Activated T-helper 1 cell treated with anti-CD3 and anti-CD28 coated beads, Interleukin-12 subunit alpha, Interleukin-12 subunit beta, Interleukin-2, Interleukin-4 antibody, amounts not matched to agents 30 ng/mL and 10 ng/mL and 1 ng/mL, durations not matched to agents 14 hours and 24 hours and 36 hours (primary cell): Measurements from ENCODE around the gene NLK. TPM values are rescaled to one million over a fixed set of nuclear protein-coding genes. Genes with fewer than 3 reads are reported as not detected.
A peak's percentile ranks its signal among the peaks of the same experiment; 100 is the strongest.
"Not testable (repeated sequence)": the region's sequence is repeated elsewhere in the genome, so short reads cannot be mapped to it uniquely, and the experiment has no call there.

Source experiments
- DNase-seq: peaks from one replicate; pipeline ENCODE4 v3.0.0; 2021; ENCODE audit warnings: low spot score
- H3K27ac Mint-ChIP-seq: one replicate; pipeline ENCODE4 v1.8.0; 2021; ENCODE audit warnings: mild to moderate bottlenecking, mixed read lengths
- H3K27me3 Mint-ChIP-seq: one replicate; pipeline ENCODE4 v1.8.0; 2022; ENCODE audit warnings: mild to moderate bottlenecking, moderate library complexity, mixed read lengths; ENCODE audit not compliant: insufficient read depth
- H3K36me3 Mint-ChIP-seq: one replicate; pipeline ENCODE4 v1.8.0; 2021; ENCODE audit warnings: low read depth, mixed read lengths
- H3K4me1 Mint-ChIP-seq: one replicate; pipeline ENCODE4 v1.8.0; 2021; ENCODE audit warnings: low read depth, mixed read lengths
- H3K4me3 Mint-ChIP-seq: one replicate; pipeline ENCODE4 v1.8.0; 2021; ENCODE audit warnings: mild to moderate bottlenecking, moderate library complexity, mixed read lengths
- H3K9me3 Mint-ChIP-seq: one replicate; pipeline ENCODE4 v1.8.0; 2021; ENCODE audit warnings: mixed read lengths
- intact Hi-C: fragments of 100-400 bp; cut with micrococcal nuclease; formaldehyde crosslinking; loops from one replicate; pipeline ENCODE4 v1.15.1; 2024
- total RNA-seq: library from RNA; stranded (reverse); gene quantifications from 2 replicates; pipeline ENCODE4 v1.2.3, GENCODE V29; 2022

NLK gene
- total RNA-seq, 1 donor from 2014 or later: 13.6 TPM

DNA sequence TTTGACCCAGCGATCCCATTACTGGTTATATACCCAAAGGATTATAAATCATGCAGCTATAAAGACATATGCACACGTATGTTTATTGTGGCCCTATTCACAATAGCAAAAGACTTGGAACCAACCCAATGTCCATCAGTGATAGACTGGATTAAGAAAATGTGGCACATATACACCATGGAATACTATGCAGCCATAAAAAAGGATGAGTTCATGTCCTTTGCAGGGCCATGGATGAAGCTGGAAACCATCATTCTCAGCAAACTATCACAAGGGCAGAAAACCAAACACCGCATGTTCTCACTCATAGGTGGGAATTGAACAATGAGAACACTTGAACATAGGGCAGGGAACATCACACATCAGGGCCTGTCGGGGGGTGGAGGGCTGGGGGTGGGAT is 112.9 kb downstream of the NLK start:
- DNase-seq, H3K27me3 Mint-ChIP-seq, H3K27ac Mint-ChIP-seq, H3K4me3 Mint-ChIP-seq, H3K9me3 Mint-ChIP-seq, H3K4me1 Mint-ChIP-seq, H3K36me3 Mint-ChIP-seq, intact Hi-C loops: not testable (repeated sequence)

DNA sequence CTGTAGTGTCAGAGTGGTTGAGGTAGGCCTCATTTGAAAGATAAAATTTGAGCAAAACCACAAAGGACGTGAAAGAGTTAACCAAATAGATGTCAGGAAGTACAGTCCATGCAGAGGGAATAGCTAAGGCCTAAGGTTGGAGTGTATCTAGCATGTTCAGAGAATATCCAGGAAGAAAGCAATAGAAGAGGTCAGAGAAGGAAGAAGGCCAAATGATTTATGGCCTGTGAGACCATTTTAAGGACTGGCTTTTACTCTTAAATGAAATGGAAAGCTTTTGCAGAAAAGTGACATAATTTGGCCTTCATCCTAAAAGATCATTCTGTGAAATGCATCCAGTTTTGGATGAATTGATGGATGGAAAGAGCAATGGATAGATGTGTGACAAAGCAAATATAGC is 116.5 kb downstream of the NLK start:
- intact Hi-C loops: no loop called here
- peaks cover 3% of the 10 kb centered on the region for H3K36me3 Mint-ChIP-seq
- no peak for DNase-seq
- H3K4me1 Mint-ChIP-seq: no peaks in the 10 kb centered on the region
- no peak overlapping the region for H3K27ac Mint-ChIP-seq
- H3K27me3 Mint-ChIP-seq: no peaks in the 10 kb centered on the region
- H3K4me3 Mint-ChIP-seq: no peak overlapping the region
- no peaks in the 10 kb centered on the region for H3K9me3 Mint-ChIP-seq

DNA sequence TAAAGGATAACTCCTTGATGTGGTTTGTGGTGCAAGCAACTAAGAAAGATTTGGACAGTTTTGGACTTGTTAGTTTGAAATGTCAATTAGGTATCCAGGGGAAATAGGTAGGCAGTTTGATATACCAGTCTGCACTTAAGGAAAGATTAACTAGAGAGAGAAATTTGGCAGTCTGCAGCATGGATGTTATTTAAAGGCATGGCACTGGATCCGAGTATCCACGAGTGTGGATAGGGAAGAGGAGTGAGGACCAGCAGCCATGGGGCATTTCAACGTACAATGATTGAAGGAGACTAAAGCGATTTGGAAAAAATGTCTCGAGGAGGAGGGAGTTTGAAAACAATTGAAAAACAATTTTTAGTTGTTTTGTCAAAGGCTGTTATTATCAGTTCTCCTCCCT is 117.4 kb downstream of the NLK start:
- Mint-ChIP-seq H3K4me1 (no peaks in the 10 kb centered on the region), H3K27me3 (no peaks in the 10 kb centered on the region), H3K36me3 (peaks cover 3% of the 10 kb centered on the region)

DNA sequence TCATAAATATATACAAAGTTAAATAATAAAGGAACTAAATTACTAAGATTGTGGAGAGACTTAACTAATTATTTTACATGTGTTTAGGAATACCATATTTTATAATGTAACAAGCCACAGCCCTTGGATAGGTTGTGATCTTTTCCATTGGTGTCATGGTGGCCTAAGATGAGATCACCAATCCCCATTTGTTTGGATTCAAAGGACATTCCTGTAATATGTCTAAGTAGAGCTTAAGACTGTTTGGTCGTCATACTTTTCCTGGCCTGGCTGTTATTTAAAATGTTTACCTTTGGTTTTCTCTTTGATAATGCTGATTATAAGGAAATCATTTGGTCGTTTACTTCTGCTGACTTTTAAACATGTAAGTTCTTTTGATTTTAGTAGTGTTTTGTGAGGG is 118.1 kb downstream of the NLK start:
- Mint-ChIP-seq H3K27ac (no peak overlapping the region), H3K4me3 (no peak overlapping the region), H3K9me3 (no peaks in the 10 kb centered on the region), H3K36me3 (peaks cover 3% of the 10 kb centered on the region), H3K27me3 (no peaks in the 10 kb centered on the region), H3K4me1 (no peaks in the 10 kb centered on the region)
- intact Hi-C loops: no loop called here
- DNase-seq: no peak

More for the DNA sequence above, 117.4 kb downstream of the NLK start:
- no peak overlapping the region for H3K4me3 Mint-ChIP-seq
- H3K9me3 Mint-ChIP-seq: no peaks in the 10 kb centered on the region
- no peak overlapping the region for H3K27ac Mint-ChIP-seq
- intact Hi-C loops: no loop called here
- DNase-seq: no peak

DNA sequence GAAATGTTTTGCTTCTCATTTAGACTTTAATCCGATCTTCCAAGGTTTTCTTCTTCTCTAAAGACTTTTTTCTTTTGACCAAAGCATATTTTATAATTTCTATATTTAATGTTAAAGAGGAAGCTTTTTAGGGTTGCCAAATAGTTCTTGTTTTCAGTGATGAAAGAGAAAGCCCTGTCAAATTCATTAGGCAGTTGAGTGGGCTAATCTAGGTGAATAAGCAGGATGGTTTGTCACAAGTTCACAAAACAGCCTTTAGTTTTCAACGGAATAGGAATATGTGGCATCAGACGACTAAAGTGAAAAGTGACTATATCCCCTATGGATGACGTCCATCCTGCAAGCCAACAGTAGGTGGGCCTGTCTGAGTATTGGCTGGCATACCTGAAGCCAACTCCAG is 118.8 kb downstream of the NLK start:
- no peaks in the 10 kb centered on the region for H3K4me1 Mint-ChIP-seq
- no peak for DNase-seq
- H3K4me3 Mint-ChIP-seq: no peak overlapping the region
- H3K27me3 Mint-ChIP-seq: no peaks in the 10 kb centered on the region
- H3K9me3 Mint-ChIP-seq: no peaks in the 10 kb centered on the region
- H3K36me3 Mint-ChIP-seq: peaks cover 3% of the 10 kb centered on the region
- no peak overlapping the region for H3K27ac Mint-ChIP-seq
- intact Hi-C loops: no loop called here

DNA sequence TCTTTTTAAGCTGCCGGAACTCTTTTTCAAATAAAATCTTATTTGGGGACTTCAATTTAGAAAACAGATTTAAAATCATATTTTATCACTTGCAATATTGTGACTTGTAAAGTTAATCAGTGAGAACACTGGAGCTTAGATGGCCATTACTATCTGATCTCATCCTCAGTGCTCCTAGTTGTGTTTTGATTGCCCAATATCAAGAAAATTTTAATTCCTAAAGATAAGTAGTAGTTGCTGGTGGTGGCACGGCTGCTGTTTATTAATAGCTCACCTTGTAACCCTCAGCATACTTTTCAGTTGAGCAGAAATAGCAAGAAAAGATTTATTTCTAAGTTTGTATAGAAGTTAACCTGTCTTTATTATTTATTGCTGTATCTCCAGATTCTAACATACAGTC is 124.0 kb downstream of the NLK start:
- H3K27ac Mint-ChIP-seq: no peak overlapping the region
- no peak for DNase-seq
- H3K9me3 Mint-ChIP-seq: no peaks in the 10 kb centered on the region
- peaks cover 15% of the 10 kb centered on the region for H3K36me3 Mint-ChIP-seq
- no peaks in the 10 kb centered on the region for H3K27me3 Mint-ChIP-seq
- intact Hi-C loops: no loop called here
- H3K4me1 Mint-ChIP-seq: no peaks in the 10 kb centered on the region
- no peak overlapping the region for H3K4me3 Mint-ChIP-seq

DNA sequence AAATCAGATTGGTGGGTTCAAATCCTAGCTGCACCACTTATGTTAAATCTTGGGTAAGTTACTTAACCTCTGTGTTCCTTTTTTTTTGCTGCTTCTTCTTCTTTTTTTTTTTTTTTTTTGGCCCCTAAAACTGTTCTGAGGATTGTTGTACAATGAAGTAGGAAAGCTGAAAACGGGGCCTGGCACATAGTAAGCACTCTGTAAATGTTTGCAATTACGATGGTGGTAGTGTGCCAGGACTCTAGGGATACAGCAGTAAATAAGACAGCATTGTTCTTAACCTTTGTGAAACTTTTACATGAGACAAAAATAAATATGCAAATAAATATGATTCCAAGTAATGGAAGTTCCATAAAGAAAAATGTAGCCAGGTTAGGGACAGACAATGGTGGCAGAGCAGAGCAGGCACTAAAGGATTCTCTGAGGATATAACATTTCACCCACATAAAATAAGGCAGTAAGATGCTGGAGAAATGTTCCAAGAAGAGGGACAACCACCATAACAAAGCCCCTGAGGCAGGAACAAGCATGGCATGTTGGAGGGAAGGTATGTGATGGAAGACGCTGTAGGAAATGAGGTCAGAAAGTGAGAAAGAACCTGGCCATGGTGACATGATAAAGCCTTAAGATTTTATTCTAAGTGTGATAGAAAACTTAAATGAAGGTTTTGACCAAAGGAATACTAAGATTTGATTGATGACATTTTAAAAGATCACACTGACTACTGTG is 127.3 kb downstream of the NLK start:
- Mint-ChIP-seq H3K4me3 (no peak overlapping the region), H3K9me3 (no peaks in the 10 kb centered on the region), H3K36me3 (peaks cover 19% of the 10 kb centered on the region), H3K4me1 (peaks cover 19% of the 10 kb centered on the region), H3K27me3 (no peaks in the 10 kb centered on the region), H3K27ac (no peak overlapping the region)
- DNase-seq: no peak
- intact Hi-C loops: loop anchor here (5.0 kb wide), 1 partner anchor 127 kb away; the partner anchor contains the start of gene NLK

DNA sequence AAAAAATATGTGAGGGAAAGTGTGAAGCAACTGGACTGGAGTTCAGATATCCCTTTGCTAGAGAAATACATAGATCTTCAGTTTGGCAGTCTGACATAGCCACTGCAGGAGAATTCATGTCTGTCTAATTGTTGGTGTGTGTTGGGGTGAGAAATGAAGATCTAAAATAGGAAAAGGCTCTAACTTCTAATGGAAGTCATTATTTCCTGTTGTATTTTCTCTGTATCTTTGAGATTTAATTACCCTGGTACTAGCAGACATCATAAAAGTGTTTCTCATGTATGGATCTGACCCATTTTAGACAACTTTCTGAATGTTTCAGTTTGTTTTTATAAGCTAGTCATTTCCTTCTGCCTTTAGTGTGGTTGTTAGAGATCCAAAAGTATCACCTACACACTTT is 128.3 kb downstream of the NLK start:
- Mint-ChIP-seq H3K36me3 (peaks cover 19% of the 10 kb centered on the region), H3K4me3 (no peak overlapping the region), H3K27me3 (no peaks in the 10 kb centered on the region), H3K4me1 (peaks cover 26% of the 10 kb centered on the region), H3K9me3 (no peaks in the 10 kb centered on the region), H3K27ac (no peak overlapping the region)
- intact Hi-C loops: loop anchor here (5.0 kb wide), 1 partner anchor 128 kb away; the partner anchor contains the start of gene NLK
- no peak for DNase-seq

DNA sequence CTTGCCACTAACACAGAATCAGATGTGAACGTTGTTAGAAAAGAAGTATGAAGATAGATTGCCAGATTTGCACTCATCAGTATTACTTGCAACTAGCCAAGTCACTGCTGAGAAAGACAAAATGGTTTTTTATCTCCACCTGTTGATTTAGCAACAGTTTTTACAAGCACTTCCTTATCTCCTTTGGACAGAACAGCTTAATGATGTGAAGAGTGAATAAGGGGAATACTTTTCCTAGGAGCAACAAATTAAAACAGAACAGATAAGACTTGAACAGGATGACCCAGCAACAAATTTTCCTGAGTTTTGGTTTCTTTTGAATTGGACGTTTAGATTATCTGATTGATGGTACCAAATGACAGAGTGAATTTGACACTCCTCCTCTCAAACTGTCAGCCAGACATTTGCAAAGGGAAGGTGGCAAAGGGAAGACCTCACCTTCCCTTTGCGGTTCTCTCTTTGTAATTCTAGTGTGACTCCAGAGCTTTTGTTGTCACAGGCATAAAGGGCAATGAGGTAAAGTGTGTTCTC is 130.6 kb downstream of the NLK start:
- no peaks in the 10 kb centered on the region for H3K27me3 Mint-ChIP-seq
- intact Hi-C loops: loop anchor here (5.0 kb wide), 1 partner anchor 131 kb away; the partner anchor contains the start of gene NLK
- H3K4me1 Mint-ChIP-seq: peaks cover 30% of the 10 kb centered on the region
- H3K9me3 Mint-ChIP-seq: no peaks in the 10 kb centered on the region
- no peak overlapping the region for H3K4me3 Mint-ChIP-seq
- peaks cover 19% of the 10 kb centered on the region for H3K36me3 Mint-ChIP-seq
- H3K27ac Mint-ChIP-seq: no peak overlapping the region
- DNase-seq: no peak

DNA sequence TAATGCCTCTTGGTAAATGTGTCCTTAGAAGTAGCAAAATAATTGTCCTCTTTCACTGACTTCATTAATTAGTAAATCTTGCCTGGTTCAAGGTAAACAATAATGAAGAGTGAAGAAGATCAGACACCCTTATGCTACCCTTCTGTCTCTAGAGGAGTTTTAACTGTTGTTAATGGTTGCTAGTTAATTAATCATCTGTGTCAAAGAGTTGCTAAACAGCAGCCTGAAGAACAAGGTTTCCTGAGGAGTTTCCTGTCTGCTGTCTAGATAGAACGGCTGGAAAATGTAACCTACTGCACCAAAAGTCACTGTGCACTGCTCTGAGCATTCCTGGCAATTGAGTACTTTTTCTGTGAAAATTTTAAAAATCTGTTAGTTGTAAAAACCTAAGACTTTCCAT is 131.3 kb downstream of the NLK start:
- no peak for DNase-seq
- Mint-ChIP-seq H3K27me3 (no peaks in the 10 kb centered on the region), H3K27ac (no peak overlapping the region), H3K9me3 (no peaks in the 10 kb centered on the region), H3K36me3 (peaks cover 13% of the 10 kb centered on the region), H3K4me3 (peak overlapping the region; percentile 1), H3K4me1 (peaks cover 34% of the 10 kb centered on the region)
- intact Hi-C loops: loop anchor here (5.0 kb wide), 1 partner anchor 132 kb away; the partner anchor contains the start of gene NLK

DNA sequence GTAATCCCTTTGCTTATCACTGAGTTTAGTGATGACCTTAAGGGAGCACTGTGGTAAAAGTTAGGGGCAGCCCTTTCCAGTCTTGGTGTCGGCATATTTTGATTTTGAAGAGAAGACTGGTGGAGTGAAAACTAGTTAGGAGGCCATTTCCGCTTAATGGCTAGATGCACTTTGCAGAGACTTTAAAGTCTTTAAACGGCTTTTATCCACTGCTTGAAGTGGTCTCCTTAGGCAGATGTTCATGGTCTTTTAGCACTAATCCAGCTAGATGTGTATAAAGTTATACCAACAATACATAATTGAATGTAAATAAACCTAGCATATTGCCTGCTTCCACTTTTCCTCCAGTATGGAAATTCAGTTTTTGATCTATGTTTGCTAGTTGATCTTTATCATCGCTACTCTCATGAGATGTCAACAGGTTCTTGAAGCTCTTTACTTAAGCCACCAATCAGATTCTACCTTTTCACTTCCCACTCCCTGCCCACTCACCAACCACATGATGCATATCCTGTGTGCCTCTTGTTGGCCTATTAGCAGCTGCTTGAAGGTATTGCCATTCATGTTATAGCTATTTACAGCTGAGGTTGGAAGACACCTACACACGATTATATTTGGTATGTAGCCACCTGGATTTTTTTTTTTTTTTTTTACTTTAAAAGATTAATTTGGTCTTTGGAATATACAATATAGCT is 132.0 kb downstream of the NLK start:
- intact Hi-C loops: loop anchor here (5.0 kb wide), 1 partner anchor 132 kb away; the partner anchor contains the start of gene NLK
- Mint-ChIP-seq H3K36me3 (peaks cover 9% of the 10 kb centered on the region), H3K27ac (peak overlapping the region; percentile 69), H3K9me3 (no peaks in the 10 kb centered on the region), H3K27me3 (no peaks in the 10 kb centered on the region), H3K4me3 (peak overlapping the region; percentile 21), H3K4me1 (peaks cover 38% of the 10 kb centered on the region)
- DNase-seq: peak; percentile 26

DNA sequence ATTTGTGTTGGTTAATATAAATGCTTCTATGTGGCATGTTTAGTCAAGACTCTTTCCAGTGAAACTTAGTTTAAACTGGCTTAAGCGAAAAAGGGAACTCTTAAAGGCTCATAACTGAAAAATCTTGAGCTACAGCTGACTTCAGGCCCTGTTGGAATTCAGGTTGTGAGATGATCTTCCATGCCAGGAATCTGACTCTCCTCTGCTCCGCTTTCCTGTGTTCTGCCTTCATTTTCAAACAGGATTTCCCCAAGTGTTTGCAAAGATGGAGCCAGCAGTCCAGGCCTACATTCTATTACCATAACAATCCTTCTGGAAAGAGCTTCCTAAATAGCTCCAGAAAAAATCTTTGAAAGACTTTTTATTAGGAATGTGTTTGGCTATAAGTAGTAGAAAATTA is 134.9 kb downstream of the NLK start:
- Mint-ChIP-seq H3K4me1 (peaks cover 49% of the 10 kb centered on the region), H3K27me3 (no peaks in the 10 kb centered on the region), H3K27ac (no peak overlapping the region), H3K36me3 (peaks cover 6% of the 10 kb centered on the region), H3K4me3 (no peak overlapping the region), H3K9me3 (no peaks in the 10 kb centered on the region)
- intact Hi-C loops: no loop called here
- DNase-seq: no peak

DNA sequence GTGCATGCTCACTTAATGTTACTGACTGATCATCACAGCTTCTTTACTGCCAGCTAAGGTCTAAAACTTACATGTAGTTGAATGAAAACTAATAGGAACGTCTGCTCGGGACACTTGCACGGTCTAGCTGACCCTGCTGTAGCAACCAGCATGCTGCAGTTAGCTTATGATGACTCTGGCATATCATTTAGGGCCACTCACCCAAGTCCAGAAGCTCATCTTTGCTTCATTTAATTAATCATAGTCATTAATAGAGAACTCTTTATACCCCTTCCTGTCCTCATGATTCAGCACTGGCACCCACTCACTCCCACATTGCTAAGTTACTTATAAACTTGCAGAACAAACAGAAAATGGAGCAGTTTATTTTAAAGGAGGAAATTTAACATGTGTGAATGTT is 136.3 kb downstream of the NLK start:
- peaks cover 39% of the 10 kb centered on the region for H3K4me1 Mint-ChIP-seq
- no peak for DNase-seq
- no peak overlapping the region for H3K27ac Mint-ChIP-seq
- H3K27me3 Mint-ChIP-seq: no peaks in the 10 kb centered on the region
- no peaks in the 10 kb centered on the region for H3K9me3 Mint-ChIP-seq
- H3K4me3 Mint-ChIP-seq: no peak overlapping the region
- no peaks in the 10 kb centered on the region for H3K36me3 Mint-ChIP-seq
- intact Hi-C loops: no loop called here
